Fibroblast of peridontal ligament (primary cell): ENCODE results near the gene REM1.

Source experiments
- DNase-seq: peaks from one replicate; pipeline ENCODE4 v3.0.0-alpha.2; 2010; ENCODE audit errors: extremely low read depth

Gene REM1

DNA sequence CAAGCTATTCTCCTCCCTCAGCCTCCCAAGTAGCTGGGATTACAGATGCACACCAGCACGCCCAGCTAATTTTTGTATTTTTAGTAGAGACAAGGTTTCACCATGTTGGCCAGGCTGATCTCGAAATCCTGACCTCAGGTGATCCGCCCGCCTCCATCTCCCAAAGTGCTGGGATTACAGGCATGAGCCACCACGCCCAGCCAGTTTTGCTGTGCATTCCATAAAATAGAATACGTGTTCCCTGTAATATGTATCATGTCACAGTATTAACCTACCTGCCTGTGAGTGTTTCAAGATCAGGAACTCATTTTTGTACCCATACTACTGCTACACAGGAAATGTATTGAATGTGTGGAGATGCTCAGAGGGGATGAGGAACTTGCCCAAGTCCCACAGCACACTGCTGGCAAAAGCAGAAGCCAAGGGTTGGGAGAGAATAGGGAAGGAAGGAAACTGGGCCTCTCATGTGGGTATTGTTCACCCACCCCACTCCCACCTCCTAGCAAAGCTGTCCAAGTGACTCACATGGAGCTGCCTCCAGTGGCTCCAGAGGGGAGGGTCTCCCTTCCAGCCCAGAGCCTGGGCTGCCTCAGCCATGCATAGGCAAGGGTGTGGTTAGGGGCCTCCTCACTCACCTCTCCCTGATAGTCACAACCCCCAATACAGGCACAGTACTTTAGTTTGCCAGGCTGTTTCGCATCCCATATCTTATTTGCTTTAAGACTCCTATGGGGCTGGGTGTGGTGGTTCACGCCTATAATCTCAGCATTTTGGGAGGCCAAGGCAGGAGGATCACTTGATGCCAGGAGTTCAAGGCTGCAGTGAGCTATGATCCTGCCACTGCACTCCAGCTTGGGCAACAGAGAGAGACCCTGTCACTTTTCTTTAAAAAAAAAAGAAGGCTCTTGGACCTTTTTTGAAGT, 48.5 kb downstream of the REM1 start:
- no peak for DNase-seq

DNA sequence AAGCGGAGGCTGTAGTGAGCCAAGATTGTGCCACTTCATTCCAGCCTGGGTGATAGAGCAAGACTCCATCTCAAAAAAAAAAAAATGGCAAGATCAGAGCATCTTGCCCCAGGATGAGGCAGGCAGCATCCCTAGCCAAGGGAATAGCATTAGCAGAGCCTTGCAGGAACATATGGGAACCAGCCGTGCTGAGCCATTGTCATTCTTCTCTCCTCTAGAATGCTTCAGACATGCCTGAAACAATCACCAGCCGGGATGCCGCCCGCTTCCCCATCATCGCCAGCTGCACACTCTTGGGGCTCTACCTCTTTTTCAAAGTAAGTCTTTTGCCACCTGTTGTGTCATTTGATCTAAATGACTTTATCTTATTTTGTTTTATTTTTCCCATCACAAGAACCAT, 52.2 kb downstream of the REM1 start:
- DNase-seq: no peak
